KG1 (cell line): ENCODE results near the gene TTC38.

Source experiments
- DNase-seq: peaks from one replicate; lab custom pipeline; 2025; lab: John Stamatoyannopoulos, UW

The TTC38 gene

GRCh38 chr22:46267431-46268279 lies at the start of gene TTC38:
Gene TTC38, plus strand, starts transcription at chr22:46268008. Its CDS starts 32 bp downstream, at chr22:46268040.
- DNase-seq, result no peak

DNA sequence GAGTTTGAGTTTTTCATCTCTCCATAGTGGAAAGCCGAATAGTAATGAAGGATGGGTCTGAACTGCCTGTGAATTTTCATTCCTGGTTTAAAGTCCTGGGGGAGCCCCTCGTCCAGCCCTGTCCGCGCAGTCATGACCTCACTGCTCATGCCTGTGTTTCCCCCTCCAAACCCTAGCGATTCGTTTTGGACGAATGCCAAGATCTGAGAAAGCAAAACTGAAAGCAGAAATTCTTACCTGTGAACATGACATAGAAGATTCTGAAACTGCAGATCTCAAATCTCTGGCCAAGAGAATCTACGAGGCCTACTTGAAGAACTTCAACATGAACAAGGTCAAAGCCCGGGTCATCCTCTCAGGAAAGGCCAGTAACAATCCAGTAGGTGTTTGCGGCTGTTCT lies 48.2 kb upstream of the TTC38 start:
- DNase-seq, result no peak

GRCh38 chr22:46220921-46221320 lies 46.9 kb upstream of the TTC38 start:
- no peak for DNase-seq

DNA sequence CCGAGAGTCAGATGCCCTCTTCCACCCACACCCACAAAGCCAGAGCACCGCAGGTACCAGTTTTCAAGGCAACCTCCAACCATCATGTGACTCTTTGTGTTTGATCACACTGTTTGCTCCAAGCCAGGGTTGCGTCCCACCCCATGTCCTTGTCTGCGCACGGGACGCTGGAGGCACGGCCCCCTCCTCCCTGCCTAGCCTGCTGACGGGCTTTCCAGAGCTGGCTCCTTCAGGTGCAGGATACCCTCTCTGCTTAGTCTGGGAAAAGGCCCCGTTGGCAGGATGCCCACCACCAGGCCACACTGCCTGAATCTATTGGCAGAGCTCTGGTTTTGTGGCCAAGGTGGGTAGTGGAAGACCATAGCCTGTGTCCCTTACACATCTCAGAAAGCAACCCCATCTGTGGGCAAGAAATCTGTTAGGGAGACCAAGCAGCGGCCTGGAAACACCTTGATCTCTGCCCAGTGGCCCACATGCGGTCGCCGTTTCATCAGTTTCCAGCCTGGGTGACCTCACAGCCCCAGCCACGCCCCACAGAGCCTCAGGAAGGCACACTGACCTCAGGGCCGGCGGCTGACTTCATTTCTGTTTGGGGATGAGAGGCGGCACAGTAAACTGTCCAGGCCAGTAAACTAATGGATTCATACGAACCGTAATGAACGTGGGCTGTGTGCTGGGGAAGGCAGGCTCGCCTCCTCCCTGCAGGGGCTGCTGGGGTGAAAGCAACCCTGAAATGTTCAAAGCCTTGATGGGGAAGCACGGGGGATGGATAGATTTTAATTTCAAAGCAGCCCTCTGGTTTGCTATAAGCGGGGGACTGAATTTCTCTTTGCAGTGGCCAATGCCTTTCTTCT lies 43.5 kb upstream of the TTC38 start:
- DNase-seq, result no peak

DNA sequence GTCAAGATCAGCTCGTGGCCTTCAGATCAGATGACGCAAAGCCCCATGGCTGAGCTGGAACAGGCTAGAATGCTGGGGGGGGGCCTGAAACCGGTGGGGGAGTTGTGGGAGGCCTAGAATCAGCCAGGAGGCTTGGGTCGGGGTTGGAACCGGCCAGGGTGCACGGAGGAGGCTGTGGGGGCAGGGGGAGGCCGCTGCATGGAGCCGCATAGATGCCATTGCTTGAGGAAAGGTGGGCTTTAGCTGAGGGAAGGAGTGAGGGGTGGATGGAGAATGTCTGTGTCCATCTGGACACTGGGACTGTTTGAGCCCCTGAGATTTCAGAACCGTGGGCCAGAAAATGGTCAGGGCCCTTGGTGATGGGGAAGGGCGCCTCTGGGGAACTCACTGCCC lies 42.9 kb upstream of the TTC38 start:
- no peak for DNase-seq

DNA sequence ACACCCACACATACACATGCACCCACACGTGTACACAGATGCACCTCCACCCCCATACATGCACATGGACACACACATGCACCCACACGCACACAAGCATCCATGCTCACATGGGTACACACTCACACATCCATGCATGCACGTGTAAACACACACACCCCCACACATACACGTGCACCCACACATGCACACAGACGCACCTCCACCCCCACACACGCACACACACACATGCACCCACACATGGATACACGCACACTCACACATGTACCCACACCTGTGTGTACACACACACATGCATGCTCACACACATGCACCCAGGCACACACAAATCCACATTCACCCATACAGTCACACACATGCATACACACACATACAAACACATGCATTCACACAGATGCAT lies 42.2 kb upstream of the TTC38 start:
- no peak for DNase-seq

DNA sequence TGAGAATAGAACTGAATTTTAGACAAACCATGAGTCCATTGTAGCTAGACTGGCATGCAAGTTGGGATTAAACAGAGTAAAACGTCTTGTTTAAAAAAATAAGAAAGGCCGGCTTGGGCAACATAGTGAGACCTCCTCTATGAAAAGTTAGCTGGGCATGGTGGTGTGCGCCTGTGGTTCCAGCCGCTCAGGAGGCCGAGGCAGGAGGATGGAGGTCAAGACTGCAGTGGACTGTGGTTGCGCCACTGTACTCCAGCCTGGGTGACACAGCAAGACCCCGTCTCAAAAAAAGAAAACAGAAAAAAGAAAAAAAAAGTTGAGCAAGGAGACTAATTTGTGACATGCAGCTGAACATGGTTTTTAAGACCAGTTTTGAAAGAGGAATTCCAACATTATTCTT lies 41.2 kb upstream of the TTC38 start:
- no peak for DNase-seq

- no peak for DNase-seq
Measured at GRCh38 chr22:46229701-46230100, 38.1 kb upstream of the TTC38 start.

DNA sequence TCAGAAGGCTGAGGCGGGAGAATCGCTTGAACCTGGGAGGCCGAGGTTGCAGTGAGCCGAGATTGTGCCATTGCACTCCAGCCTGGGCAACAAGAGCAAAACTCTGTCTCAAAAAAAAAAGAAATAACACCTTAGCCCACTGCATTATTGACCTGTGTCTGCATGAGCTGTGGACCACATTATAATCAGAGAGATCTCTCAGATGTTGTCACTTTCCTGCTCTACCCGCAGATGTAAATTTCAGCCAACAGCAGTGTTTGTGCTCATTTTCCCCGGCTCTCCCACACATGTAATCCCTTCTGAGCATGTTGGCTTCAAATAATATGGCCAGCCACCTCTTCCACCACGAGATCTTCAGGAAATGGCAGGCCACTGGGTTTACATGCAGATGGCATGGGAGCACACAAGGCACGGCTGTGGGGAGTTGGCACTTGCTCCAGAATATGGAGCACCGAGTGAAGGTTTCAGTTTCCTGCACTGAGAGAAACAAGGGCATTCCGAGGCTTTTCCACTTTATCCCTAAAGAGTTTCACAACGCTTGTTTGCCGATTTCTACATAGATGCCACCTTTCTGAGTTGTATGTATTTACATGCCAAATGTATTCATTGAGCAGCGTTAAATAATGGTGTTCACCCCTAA lies 37.4 kb upstream of the TTC38 start:
- DNase-seq, result no peak

DNA sequence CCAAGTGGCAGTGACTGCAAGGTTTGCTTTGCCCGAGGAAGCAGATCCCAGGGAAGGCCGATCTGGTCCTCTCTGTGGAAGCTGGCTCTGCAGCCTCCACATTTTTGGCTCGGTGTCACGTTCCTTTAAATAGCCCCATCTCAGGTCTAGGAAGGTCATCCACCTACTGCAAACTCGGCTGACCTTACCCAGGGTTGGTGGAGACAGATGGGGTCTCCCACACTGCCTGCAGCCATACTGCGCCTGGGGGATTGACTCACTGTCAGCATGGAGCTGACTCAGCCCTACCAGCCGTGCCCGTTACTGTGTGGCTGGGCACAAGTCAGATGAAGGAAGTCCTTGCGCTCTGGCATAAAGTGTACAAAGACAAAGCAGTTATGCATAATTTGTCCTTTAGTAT lies 34.6 kb upstream of the TTC38 start:
- no peak for DNase-seq

DNA sequence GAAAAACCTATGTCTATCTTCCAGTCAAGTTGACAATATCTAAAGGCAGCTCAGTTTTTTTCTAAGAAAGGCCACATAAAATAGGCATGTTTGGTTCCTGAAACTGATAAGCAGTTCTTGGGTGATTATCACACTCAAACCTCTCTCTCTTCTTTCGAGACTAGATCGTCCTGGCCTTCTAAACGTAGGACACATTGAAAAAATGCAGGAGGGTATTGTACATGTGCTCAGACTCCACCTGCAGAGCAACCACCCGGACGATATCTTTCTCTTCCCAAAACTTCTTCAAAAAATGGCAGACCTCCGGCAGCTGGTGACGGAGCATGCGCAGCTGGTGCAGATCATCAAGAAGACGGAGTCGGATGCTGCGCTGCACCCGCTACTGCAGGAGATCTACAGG lies 32.8 kb upstream of the TTC38 start:
- DNase-seq, result no peak

GRCh38 chr22:46237453-46238124 lies 30.2 kb upstream of the TTC38 start:
- DNase-seq, result no peak

- no peak for DNase-seq
Measured at GRCh38 chr22:46238541-46238940, 29.3 kb upstream of the TTC38 start.

- peak; percentile 55 for DNase-seq
Measured at GRCh38 chr22:46239261-46240048, 28.4 kb upstream of the TTC38 start.

DNA sequence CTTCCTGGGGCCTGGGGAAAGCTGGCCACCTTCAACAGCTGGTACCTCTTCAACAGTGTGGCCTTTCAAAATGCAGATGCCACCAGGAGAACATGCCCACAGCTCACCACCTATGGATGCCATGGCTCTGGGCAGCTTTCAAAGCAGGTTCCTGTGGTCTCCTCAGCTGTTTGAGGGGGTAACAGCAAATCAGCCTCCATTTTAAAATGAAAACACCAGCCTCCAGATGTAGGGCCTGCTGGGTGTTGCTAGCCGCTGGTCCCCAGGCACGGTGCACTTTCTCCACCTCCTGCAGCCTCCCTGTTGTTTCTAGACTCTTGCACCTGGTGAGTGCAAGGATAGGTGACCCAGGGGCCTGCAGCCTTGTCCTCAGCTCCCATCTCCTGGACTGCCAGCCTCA lies 27.7 kb upstream of the TTC38 start:
- DNase-seq, result no peak

DNA sequence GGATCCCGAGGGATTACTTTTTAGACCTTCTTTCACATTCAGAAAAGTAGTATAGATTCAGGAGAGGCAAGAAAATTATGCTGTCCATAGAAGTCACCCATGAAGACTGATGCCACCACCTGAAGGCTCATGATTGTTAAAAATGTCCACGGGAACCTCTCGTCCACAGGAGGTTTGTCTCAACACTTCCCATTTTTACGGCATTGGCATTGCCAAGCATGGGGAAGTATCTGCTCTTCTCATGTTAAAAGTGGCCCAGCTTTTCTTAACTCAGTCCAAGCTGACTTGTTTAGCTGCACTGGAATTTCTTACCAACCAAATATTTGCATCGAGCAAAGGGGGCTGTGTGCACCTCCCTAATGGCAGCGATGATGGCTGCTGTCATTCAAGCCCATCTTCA lies 27.3 kb upstream of the TTC38 start:
- DNase-seq, result no peak

DNA sequence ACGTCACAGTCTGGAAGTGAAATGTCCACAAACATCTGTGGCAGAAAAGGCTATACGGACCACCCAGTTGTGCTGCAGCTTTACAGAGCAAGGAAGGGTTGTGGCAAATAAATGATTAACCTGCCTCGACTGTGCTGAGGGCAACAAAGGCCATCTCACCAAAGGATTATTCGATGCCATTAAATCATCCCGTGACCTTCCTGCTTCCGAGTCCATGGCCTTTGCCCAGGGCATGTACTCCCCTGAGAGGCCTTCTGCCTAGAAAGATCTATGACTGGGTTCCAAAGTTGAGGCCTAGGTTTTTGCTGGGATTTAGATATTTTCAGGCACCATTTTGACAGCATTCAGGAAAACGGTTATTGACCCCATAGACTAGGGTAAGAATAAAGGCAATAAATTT lies 26.9 kb upstream of the TTC38 start:
- DNase-seq, result no peak

- DNase-seq, result no peak
Measured at GRCh38 chr22:46241396-46242007, 26.3 kb upstream of the TTC38 start.

GRCh38 chr22:46242076-46242475 lies 25.7 kb upstream of the TTC38 start:
- DNase-seq, result no peak

DNA sequence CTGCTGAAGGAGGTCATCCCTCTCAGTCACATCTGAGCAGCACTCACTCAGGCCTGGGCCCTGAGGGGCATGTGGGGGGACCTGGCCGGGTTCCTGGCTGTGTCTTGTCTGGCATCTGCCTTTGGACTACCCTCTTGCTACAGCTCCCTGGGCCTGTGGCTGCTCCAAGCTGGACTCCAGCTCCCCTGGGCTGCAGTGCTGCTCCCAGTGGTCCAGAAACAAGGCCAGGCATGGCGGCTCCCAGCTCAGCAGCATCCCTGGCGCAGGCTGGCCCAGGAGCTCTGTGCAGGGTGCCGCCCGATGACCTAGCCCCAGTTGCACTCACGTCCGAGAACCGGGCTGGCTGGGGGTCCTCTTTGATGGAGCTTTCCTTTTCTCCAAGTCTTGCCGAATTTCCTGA lies 23.0 kb upstream of the TTC38 start:
- DNase-seq, result no peak

- no peak for DNase-seq
Measured at GRCh38 chr22:46245511-46245910, 22.3 kb upstream of the TTC38 start.
